Activated B cell treated with CpG ODN at 0.5 μM for 24 hours (primary cell): ENCODE measurements around the gene GSK3B. TPM values are rescaled to one million over a fixed set of nuclear protein-coding genes. Genes with fewer than 3 reads are reported as not detected.

Experiments
- ATAC-seq: fragments of 200-7000 bp; cut with Tn5 transposase; one replicate; pipeline ENCODE4 v1.10.0; 2021; ENCODE audit warnings: low read depth, mild to moderate bottlenecking, moderate library complexity
- CTCF ChIA-PET: fragments of 350-600 bp; sonication (Branson Sonifier 250); formaldehyde crosslinking; loops from one replicate; lab custom pipeline; 2021; ENCODE audit warnings: antibody characterized with exemption; lab: Charles Lee
- POLR2A ChIA-PET: fragments of 350-600 bp; sonication (Branson Sonifier 250); formaldehyde crosslinking; loops from one replicate; lab custom pipeline; 2021; ENCODE audit warnings: antibody characterized with exemption; lab: Charles Lee
- DNase-seq: peaks from one replicate; pipeline ENCODE4 v3.0.0; 2022
- H3K27ac Mint-ChIP-seq: one replicate; pipeline ENCODE4 v1.8.0; 2020; ENCODE audit warnings: mixed read lengths
- H3K27me3 Mint-ChIP-seq: one replicate; pipeline ENCODE4 v1.8.0; 2021; ENCODE audit warnings: mixed read lengths
- H3K36me3 Mint-ChIP-seq: one replicate; pipeline ENCODE4 v1.8.0; 2021; ENCODE audit warnings: low read depth, mixed read lengths
- H3K4me1 Mint-ChIP-seq: one replicate; pipeline ENCODE4 v1.8.0; 2021; ENCODE audit warnings: mixed read lengths
- H3K4me3 Mint-ChIP-seq: one replicate; pipeline ENCODE4 v1.8.0; 2020; ENCODE audit warnings: mild to moderate bottlenecking, mixed read lengths
- H3K9me3 Mint-ChIP-seq: one replicate; pipeline ENCODE4 v1.8.0; 2020; ENCODE audit warnings: mixed read lengths
- intact Hi-C: fragments of 100-400 bp; cut with micrococcal nuclease; formaldehyde crosslinking; loops from one replicate; pipeline ENCODE4 v1.15.1; 2024
- total RNA-seq: library from RNA; stranded (reverse); gene quantifications from 2 replicates; pipeline ENCODE4 v1.2.3, GENCODE V29; 2022
- TF ChIP-seq, protein P1 (sequence below): fragments of 200-600 bp; IDR thresholded peaks from one replicate; pipeline ENCODE4 v1.8.0; 2022; ENCODE audit warnings: antibody characterized with exemption, mild to moderate bottlenecking

The GSK3B gene
- total RNA-seq, 1 donor from 2014 or later = 35.4 TPM

DNA sequence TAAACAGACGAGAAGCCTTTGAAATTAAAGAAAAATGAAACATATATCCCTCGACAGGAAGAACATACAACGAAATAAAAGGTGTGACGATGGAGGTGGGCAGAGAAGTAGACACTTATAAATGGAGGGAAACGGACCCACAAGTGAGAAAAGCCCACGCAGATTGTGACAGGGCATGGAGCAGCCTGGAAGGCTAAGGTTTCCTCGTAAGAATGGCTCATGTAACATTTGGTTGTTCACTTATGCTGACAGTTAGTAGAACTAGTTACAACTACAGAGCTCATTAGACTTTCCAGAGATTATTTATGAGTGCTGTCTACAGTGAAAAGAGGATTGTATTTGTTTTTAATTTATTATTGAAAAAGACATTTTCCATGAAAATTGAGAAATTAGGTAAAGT is 229.8 kb downstream of the GSK3B start:
- intact Hi-C loops = no loop called here
- Mint-ChIP-seq H3K4me3 (no peak overlapping the region), H3K9me3 (peaks cover 2% of the 10 kb centered on the region), H3K27me3 (no peaks in the 10 kb centered on the region), H3K36me3 (peaks cover 50% of the 10 kb centered on the region), H3K4me1 (peaks cover 9% of the 10 kb centered on the region), H3K27ac (no peak overlapping the region)
- TF ChIP-seq, protein P1, sequence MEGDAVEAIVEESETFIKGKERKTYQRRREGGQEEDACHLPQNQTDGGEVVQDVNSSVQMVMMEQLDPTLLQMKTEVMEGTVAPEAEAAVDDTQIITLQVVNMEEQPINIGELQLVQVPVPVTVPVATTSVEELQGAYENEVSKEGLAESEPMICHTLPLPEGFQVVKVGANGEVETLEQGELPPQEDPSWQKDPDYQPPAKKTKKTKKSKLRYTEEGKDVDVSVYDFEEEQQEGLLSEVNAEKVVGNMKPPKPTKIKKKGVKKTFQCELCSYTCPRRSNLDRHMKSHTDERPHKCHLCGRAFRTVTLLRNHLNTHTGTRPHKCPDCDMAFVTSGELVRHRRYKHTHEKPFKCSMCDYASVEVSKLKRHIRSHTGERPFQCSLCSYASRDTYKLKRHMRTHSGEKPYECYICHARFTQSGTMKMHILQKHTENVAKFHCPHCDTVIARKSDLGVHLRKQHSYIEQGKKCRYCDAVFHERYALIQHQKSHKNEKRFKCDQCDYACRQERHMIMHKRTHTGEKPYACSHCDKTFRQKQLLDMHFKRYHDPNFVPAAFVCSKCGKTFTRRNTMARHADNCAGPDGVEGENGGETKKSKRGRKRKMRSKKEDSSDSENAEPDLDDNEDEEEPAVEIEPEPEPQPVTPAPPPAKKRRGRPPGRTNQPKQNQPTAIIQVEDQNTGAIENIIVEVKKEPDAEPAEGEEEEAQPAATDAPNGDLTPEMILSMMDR = no peak
- no peak for ATAC-seq
- DNase-seq = no peak
- ChIA-PET CTCF (no interaction called here), POLR2A (no interaction called here)

DNA sequence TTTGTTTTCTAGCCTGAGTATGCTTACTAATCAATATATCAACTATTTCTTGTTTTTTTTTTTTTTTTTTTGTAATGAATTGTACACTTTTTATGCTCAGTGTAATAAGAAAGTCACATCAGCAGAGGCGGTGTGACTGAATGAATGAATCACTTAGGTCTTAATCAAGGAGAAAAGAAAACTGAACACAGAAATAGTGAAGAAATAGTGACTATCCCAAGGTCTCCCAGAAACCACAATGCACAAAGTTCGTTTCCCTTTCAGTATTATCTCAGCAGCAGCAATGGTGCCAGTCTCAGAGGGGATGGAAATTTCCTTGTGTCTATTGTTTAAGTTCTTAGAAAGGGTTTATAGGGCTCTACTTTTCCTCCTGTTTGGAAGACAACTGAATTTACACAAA is 231.6 kb downstream of the GSK3B start:
- CTCF ChIA-PET = no interaction called here
- no peak for DNase-seq
- Mint-ChIP-seq H3K27ac (no peak overlapping the region), H3K36me3 (peaks cover 64% of the 10 kb centered on the region), H3K4me1 (no peaks in the 10 kb centered on the region), H3K9me3 (peaks cover 5% of the 10 kb centered on the region), H3K4me3 (no peak overlapping the region), H3K27me3 (no peaks in the 10 kb centered on the region)
- POLR2A ChIA-PET = no interaction called here
- ATAC-seq = no peak
- TF ChIP-seq, protein P1 = no peak
- intact Hi-C loops = no loop called here

DNA sequence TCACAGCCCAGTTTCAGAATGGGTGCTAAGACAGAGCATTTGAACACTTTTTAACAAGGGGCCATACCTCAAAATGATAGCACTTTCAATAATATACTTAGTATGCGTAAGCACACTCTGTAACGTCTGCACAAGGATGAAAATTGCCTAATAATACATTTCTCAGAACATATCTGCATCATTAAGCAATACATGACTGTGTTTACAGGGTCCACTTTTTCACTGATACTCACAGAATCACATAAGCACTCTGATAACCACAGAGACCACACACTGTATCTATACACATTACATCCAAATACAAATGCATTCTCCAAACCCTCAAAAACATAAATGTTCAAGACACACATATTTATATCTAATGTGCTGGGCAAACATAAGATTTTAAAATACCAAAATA is 232.6 kb downstream of the GSK3B start:
- no peak for ATAC-seq

DNA sequence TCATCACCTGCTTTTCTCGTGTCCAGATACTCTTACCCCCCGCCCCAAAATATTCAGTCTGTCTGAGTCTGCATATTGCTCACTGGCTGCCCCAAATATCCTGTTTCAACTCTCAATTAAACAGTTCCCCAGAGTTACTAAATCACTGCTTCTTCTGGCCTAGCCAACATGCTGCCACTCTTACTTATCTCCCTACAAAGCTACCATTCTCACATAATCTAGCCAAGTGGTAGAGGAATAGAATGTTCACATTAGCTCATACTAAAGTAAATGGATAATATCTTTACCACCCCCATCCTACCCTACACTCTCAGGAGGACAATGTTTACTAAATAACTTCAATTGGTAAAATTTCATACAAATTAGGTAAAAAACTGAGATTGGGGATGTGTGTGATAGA is 234.5 kb downstream of the GSK3B start:
- H3K4me3 Mint-ChIP-seq = no peak overlapping the region
- ATAC-seq (no peak), DNase-seq (no peak)
- ChIA-PET POLR2A (no interaction called here), CTCF (no interaction called here)
- intact Hi-C loops = no loop called here
- H3K36me3 Mint-ChIP-seq = peaks cover 75% of the 10 kb centered on the region
- no peaks in the 10 kb centered on the region for H3K4me1 Mint-ChIP-seq
- no peak overlapping the region for H3K27ac Mint-ChIP-seq
- H3K9me3 Mint-ChIP-seq = peaks cover 5% of the 10 kb centered on the region
- H3K27me3 Mint-ChIP-seq = no peaks in the 10 kb centered on the region
- TF ChIP-seq, protein P1 = no peak

More for the DNA sequence above, 232.6 kb downstream of the GSK3B start:
- intact Hi-C loops = no loop called here
- TF ChIP-seq, protein P1 = no peak
- Mint-ChIP-seq H3K27me3 (no peaks in the 10 kb centered on the region), H3K36me3 (peaks cover 69% of the 10 kb centered on the region), H3K4me1 (no peaks in the 10 kb centered on the region), H3K4me3 (no peak overlapping the region), H3K27ac (no peak overlapping the region), H3K9me3 (peaks cover 5% of the 10 kb centered on the region)
- no peak for DNase-seq
- ChIA-PET CTCF (no interaction called here), POLR2A (no interaction called here)

DNA sequence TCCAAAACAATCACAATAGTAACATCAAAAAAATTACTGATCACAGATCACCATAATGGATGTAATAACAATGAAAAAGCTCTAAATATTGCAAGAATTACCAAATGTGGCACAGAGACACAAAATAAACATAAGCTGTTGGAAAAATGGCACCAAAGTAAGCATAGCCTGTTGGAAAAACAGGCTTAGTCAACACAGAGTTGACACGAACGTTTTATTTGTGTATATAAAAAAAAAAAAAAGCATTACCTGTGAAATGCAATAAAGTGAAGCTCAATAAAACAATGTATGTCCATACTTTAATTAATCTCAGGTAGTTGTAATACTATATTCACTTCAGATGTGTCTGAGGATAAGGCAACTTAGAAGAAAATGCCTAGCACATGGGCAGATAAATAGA is 235.3 kb downstream of the GSK3B start:
- H3K9me3 Mint-ChIP-seq = peaks cover 5% of the 10 kb centered on the region
- H3K36me3 Mint-ChIP-seq = peaks cover 74% of the 10 kb centered on the region
- H3K27me3 Mint-ChIP-seq = no peaks in the 10 kb centered on the region
- no peaks in the 10 kb centered on the region for H3K4me1 Mint-ChIP-seq
- ChIA-PET POLR2A (no interaction called here), CTCF (no interaction called here)
- TF ChIP-seq, protein P1 = no peak
- no peak for DNase-seq
- no peak overlapping the region for H3K27ac Mint-ChIP-seq
- no peak for ATAC-seq
- intact Hi-C loops = no loop called here
- no peak overlapping the region for H3K4me3 Mint-ChIP-seq
